Upper lobe of right lung (tissue), 1 donor: ENCODE data around the gene HPS1. TPM values are rescaled to one million over a fixed set of nuclear protein-coding genes. Genes with fewer than 3 reads are reported as not detected.

Source experiments
- ATAC-seq: fragments of 200-7000 bp; cut with Tn5 transposase; one replicate; pipeline ENCODE4 v1.9.1; 2020; ENCODE audit warnings: mild to moderate bottlenecking, moderate library complexity
- DNase-seq: peaks from one replicate; pipeline ENCODE4 v3.0.0-alpha.2; 2020
- H3K27ac ChIP-seq: fragments of 200-600 bp; one replicate; pipeline ENCODE4 v1.8.0; 2022
- H3K27me3 ChIP-seq: fragments of 200-600 bp; one replicate; pipeline ENCODE4 v1.8.0; 2022; ENCODE audit warnings: mild to moderate bottlenecking
- H3K36me3 ChIP-seq: fragments of 200-600 bp; one replicate; pipeline ENCODE4 v1.8.0; 2022
- H3K4me1 ChIP-seq: fragments of 200-600 bp; one replicate; pipeline ENCODE4 v1.8.0; 2022
- H3K4me3 ChIP-seq: fragments of 200-600 bp; one replicate; pipeline ENCODE4 v1.8.0; 2022; ENCODE audit warnings: mild to moderate bottlenecking
- H3K9me3 ChIP-seq: fragments of 200-600 bp; one replicate; pipeline ENCODE4 v1.8.0; 2022
- intact Hi-C: fragments of 100-400 bp; cut with DNase I; formaldehyde crosslinking; loops from one replicate; pipeline ENCODE4 v1.11.0; 2022
- total RNA-seq: library from RNA; stranded (reverse); fragmentation: NEBNext Ultra II Directional; extraction: Animal tissue kit (Norgen Biotek cat#: 25700); gene quantifications from one replicate; pipeline ENCODE4 v1.2.1, GENCODE V29; 2021
- TF ChIP-seq, protein P1 (sequence below): fragments of 200-600 bp; IDR thresholded peaks from one replicate; pipeline ENCODE4 v1.8.0; 2022; ENCODE audit warnings: antibody characterized with exemption
- donor health status: DM: no; HTN: yes; CAD: no; lungs with severe emphysema.

Gene HPS1
- total RNA-seq, 1 donor from 2014 or later: 77.7 TPM

DNA sequence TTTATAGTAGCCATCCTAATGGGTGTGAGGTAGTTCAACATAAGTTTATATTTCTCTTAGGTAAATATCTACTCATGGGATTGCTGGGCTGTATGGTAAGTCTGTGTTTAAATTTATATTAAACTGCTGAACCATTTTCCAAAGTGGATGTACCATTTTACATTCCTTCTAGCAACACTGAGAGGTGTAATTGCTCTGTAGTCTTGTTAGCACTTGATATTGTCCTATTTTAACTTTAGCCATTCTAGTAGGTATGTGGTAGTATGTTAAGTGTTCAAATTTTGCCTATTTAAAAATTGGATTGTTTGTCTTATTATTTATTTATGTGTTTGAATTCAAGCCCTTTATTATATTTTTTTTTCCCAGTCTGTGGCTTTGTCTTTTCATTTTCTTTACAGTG, 2.6 kb upstream of the HPS1 start:
- peaks cover 6% of the 10 kb centered on the region for H3K36me3 ChIP-seq
- peaks cover 5% of the 10 kb centered on the region for H3K27me3 ChIP-seq
- H3K4me3 ChIP-seq: no peak overlapping the region
- no peaks in the 10 kb centered on the region for H3K9me3 ChIP-seq
- ATAC-seq: no peak
- TF ChIP-seq, protein P1, sequence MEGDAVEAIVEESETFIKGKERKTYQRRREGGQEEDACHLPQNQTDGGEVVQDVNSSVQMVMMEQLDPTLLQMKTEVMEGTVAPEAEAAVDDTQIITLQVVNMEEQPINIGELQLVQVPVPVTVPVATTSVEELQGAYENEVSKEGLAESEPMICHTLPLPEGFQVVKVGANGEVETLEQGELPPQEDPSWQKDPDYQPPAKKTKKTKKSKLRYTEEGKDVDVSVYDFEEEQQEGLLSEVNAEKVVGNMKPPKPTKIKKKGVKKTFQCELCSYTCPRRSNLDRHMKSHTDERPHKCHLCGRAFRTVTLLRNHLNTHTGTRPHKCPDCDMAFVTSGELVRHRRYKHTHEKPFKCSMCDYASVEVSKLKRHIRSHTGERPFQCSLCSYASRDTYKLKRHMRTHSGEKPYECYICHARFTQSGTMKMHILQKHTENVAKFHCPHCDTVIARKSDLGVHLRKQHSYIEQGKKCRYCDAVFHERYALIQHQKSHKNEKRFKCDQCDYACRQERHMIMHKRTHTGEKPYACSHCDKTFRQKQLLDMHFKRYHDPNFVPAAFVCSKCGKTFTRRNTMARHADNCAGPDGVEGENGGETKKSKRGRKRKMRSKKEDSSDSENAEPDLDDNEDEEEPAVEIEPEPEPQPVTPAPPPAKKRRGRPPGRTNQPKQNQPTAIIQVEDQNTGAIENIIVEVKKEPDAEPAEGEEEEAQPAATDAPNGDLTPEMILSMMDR: no peak
- intact Hi-C loops: no loop called here
- H3K27ac ChIP-seq: no peak overlapping the region
- DNase-seq: no peak
- H3K4me1 ChIP-seq: no peaks in the 10 kb centered on the region

DNA sequence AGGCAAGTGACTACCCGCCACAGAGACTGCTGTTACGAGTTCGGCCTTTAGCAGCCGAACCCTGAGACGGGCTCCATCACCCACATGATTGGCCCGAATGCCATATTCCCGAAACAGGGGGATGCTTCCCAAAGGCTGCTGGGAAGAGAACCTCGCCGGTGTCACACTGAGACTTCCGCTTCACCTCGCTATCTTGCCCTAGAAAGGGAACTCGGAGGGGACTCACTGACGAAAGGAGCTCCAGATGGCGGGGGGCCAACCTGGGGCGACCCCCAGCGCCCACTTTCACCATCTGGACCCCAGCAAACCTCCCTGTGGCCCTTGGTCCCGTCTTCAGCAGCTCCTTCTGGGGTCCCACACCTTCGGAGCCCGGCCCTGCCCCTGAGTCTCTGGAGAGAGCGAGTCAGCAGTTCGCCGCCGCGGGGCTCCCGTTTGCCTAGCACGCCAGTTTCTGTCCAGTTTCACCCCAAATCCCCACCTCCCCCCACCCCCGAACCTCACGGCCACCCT, 529 bp downstream of the HPS1 start:
- peaks cover 31% of the 10 kb centered on the region for H3K36me3 ChIP-seq
- intact Hi-C loops: no loop called here
- peak overlapping the region; percentile 91 for H3K27ac ChIP-seq
- ATAC-seq (peak; percentile 64), DNase-seq (peak; percentile 82)
- H3K4me3 ChIP-seq: peak overlapping the region; percentile 91
- no peaks in the 10 kb centered on the region for H3K4me1 ChIP-seq
- TF ChIP-seq, protein P1: no peak
- no peaks in the 10 kb centered on the region for H3K9me3 ChIP-seq
- no peaks in the 10 kb centered on the region for H3K27me3 ChIP-seq

DNA sequence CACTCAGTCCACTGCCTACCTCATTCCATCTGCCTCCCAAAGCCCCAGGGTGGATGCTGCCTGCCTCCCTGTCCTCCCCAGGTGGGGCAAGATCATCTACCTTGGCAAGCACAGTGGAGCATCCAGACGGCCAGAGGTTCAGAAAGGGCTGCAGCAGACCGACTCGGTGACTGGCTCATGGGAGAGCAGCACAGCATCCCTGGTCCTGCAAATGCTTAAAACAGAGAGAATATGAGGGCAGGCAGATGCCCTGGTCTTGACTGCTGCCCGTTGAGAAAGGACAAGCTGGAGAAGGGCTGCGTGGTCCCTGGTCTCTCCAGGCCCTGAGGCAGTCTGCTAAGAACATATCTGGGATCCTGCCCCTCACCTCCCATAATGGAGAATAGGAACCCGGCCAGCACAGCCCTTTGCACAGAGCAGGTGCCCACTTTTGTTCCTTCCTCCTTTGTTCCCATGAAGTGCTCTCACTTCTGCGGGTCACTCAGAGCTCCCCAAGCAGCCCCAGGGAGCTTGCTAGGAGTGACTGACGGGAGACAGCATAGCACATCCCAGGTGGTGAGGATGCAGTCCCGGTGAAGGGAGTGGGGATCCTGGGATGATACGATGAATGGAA, 1.4 kb downstream of the HPS1 start:
- peak overlapping the region; percentile 91 for H3K4me3 ChIP-seq
- H3K36me3 ChIP-seq: peaks cover 38% of the 10 kb centered on the region

DNA sequence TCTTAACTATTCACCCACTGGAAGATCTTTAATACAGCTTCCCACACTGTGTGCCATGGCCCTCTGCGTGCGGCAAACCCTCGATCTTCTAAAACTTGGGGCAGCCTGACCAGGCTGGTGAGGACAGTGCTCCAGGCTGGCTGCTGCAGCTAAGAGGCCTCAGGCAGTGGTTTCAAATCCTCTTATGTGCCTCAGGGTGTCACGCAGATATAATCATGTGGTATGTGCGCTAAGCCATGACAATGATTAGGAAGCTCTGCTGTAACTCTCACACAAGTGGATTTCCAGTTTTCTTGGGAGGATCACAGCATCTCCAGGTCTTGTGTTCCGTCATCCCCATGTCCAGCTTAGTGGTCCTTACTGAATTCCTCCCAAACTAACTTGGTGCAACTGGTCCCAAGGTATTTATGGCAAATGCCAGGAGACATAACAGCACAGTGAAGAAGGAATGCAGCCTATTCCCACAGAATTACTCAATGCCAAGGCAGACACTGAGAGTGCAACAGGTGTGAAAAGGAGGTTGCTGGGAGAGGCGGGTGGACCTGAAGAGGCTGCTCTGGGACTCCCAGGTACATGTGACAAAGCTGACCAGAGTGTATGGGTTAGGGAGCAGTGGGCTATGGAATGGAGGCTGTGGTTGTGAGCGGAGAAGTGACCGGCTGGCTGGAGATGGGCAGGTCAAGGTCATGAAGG, 2.3 kb downstream of the HPS1 start:
- Histone ChIP-seq H3K27me3 (no peaks in the 10 kb centered on the region), H3K4me3 (no peak overlapping the region), H3K36me3 (peaks cover 46% of the 10 kb centered on the region), H3K27ac (no peak overlapping the region), H3K9me3 (no peaks in the 10 kb centered on the region), H3K4me1 (no peaks in the 10 kb centered on the region)
- DNase-seq (no peak), ATAC-seq (peak; percentile 9)
- intact Hi-C loops: no loop called here
- TF ChIP-seq, protein P1: no peak

More for the DNA sequence above, 1.4 kb downstream of the HPS1 start:
- no peaks in the 10 kb centered on the region for H3K4me1 ChIP-seq
- H3K9me3 ChIP-seq: no peaks in the 10 kb centered on the region
- intact Hi-C loops: no loop called here
- TF ChIP-seq, protein P1: no peak
- H3K27ac ChIP-seq: no peak overlapping the region
- no peak for DNase-seq
- no peaks in the 10 kb centered on the region for H3K27me3 ChIP-seq
- ATAC-seq: no peak

DNA sequence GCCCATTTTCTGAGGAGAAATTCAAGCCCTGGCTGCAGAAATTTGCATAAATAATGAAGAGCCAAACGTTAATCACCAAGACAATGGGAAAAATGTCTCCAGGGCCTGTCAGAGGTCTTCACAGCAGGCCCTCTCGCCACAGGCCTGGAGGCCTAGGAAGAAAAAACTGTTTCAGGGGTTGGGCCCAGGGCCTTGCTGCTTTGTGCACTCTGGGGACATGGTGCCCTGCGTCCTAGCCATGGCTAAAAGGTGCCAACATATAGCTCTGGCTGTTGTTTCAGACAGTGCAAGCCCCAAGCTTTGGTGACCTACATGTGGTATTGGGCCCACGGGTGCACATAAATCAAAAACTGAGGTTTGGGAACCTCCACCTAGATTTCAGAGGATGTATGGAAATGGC, 8.0 kb downstream of the HPS1 start:
- ATAC-seq: no peak
- Histone ChIP-seq H3K9me3 (no peaks in the 10 kb centered on the region), H3K36me3 (peaks cover 83% of the 10 kb centered on the region), H3K27me3 (no peaks in the 10 kb centered on the region), H3K4me3 (no peak overlapping the region), H3K4me1 (no peaks in the 10 kb centered on the region), H3K27ac (no peak overlapping the region)
- no peak for DNase-seq
- intact Hi-C loops: no loop called here
- TF ChIP-seq, protein P1: no peak
